Activated CD4-positive, alpha-beta T cell treated with anti-CD3 and anti-CD28 coated beads, Interleukin-2, amount 10 ng/mL, durations not matched to agents 24 days and 14 days (primary cell): ENCODE measurements around the gene AIF1L. TPM values are rescaled to one million over a fixed set of nuclear protein-coding genes. Genes with fewer than 3 reads are reported as not detected.

Experiments
- DNase-seq: peaks from one replicate; pipeline ENCODE4 v3.0.0; 2022
- H3K27ac Mint-ChIP-seq: one replicate; pipeline ENCODE4 v1.8.0; 2022; ENCODE audit warnings: mild to moderate bottlenecking, mixed read lengths
- H3K27me3 Mint-ChIP-seq: one replicate; pipeline ENCODE4 v1.8.0; 2022; ENCODE audit warnings: mixed read lengths
- H3K36me3 Mint-ChIP-seq: one replicate; pipeline ENCODE4 v1.8.0; 2022; ENCODE audit warnings: low read depth, mild to moderate bottlenecking, mixed read lengths
- H3K4me1 Mint-ChIP-seq: one replicate; pipeline ENCODE4 v1.8.0; 2021; ENCODE audit warnings: mixed read lengths
- H3K4me3 Mint-ChIP-seq: one replicate; pipeline ENCODE4 v1.8.0; 2022; ENCODE audit warnings: mild to moderate bottlenecking, moderate library complexity, mixed read lengths
- H3K9me3 Mint-ChIP-seq: one replicate; pipeline ENCODE4 v1.8.0; 2021; ENCODE audit warnings: mixed read lengths
- intact Hi-C: fragments of 100-400 bp; cut with micrococcal nuclease; formaldehyde crosslinking; loops from one replicate; pipeline ENCODE4 v1.15.1; 2023
- total RNA-seq: library from RNA; stranded (reverse); gene quantifications from 2 replicates; pipeline ENCODE4 v1.2.3, GENCODE V29; 2022

AIF1L gene
- total RNA-seq, 1 donor from 2014 or later = 0.72 TPM

DNA sequence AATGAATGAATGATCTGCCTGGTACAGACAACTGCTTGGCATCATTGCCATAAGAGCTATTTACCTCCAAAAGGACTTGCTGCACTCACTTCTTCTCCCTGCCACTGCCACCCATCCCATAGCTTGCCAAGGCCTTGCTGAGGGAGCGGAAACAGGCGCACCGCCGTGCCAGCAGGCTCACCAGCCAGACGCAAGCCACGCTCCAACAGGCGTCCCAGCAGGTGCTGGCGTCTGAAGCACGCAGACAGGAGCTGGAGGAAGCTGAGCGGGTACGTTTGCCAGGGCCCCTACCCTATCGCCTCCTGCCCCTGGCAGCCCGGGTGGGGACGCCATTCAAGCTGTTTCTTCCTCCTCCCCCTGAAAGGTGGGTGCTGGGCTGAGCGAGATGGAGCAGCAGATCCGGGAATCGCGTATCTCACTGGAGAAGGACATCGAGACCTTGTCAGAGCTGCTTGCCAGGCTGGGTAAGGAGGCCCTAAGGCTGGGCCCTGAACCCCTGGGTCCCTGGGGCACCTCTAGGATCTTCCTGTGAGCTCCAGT is 8.9 kb upstream of the AIF1L start:
- no peak overlapping the region for H3K27ac Mint-ChIP-seq
- H3K27me3 Mint-ChIP-seq = no peaks in the 10 kb centered on the region
- no peaks in the 10 kb centered on the region for H3K9me3 Mint-ChIP-seq
- no peaks in the 10 kb centered on the region for H3K36me3 Mint-ChIP-seq
- intact Hi-C loops = no loop called here
- H3K4me3 Mint-ChIP-seq = no peak overlapping the region
- no peak for DNase-seq
- no peaks in the 10 kb centered on the region for H3K4me1 Mint-ChIP-seq

DNA sequence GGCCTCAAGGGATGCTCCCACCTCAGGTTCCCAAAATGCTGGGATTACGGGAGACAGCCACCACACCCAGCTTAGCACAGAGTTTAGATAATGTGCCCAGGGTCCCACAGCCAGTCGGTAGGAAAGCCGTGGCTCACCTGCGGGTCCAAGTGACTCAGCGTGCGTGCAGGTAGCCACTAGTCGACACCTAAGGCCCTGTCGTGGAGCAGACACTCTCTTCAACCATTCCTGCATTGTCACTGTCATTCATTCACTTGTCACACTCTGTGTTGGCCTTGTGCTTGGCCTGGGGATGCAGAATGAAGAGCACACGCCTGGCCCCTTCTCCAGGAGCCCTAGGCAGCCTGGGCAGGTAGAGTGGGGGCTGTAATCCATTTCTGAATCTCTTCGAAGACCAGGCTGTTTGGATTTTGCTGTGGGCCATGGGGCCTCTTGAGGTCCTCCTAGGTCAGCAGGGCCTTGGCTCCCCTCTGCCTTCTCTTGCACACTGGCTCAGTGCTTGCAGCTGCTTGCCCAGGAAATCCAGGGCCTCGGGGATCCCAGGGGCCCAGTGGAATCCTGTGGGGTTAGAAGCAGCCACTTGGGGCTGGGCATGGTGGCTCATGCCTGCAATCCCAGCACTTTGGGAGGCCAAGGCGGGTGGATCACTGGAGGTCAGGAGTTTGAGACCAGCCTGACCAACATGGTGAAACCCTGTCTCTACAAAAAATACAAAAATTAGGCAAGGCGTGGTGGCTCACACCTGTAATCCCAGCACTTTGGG is 6.1 kb upstream of the AIF1L start:
- Mint-ChIP-seq H3K27ac (no peak overlapping the region), H3K27me3 (peaks cover 11% of the 10 kb centered on the region), H3K4me3 (no peak overlapping the region), H3K36me3 (no peaks in the 10 kb centered on the region), H3K4me1 (no peaks in the 10 kb centered on the region), H3K9me3 (no peaks in the 10 kb centered on the region)
- no peak for DNase-seq
- intact Hi-C loops = no loop called here

DNA sequence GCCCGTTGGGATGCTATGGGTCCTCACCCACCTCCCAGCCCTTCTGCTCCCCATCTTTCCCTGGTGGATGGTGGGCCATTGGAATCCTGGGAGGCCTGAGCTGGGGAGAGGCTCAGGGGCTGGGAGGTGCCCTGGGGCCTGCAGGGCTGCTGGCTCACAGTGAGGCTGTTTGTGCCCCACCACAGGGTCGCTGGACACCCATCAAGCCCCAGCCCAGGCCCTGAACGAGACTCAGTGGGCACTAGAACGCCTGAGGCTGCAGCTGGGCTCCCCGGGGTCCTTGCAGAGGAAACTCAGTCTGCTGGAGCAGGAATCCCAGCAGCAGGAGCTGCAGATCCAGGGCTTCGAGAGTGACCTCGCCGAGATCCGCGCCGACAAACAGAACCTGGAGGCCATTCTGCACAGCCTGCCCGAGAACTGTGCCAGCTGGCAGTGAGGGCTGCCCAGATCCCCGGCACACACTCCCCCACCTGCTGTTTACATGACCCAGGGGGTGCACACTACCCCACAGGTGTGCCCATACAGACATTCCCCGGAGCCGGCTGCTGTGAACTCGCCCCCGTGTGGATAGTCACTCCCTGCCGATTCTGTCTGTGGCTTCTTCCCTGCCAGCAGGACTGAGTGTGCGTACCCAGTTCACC is 4.9 kb upstream of the AIF1L start:
- intact Hi-C loops = no loop called here
- H3K27me3 Mint-ChIP-seq = peaks cover 21% of the 10 kb centered on the region

DNA sequence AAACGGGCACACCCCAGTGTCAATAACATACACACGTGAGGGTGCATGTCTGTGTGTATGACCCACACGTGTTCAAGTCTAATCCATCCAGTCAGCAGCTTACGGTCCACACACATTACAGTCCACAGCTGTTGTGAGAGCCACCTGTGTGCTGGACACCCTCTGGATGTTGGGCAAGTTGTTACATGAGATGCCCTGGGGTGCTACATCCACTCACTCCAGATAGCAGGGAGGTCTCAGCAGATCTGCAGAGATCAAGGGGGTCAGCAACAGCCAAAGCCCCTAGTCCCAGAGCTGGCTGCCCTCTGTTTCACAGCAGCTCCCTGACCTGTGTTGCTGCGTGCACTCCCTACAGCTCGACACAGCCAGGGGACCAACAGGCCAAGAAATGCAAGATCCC is 4.3 kb upstream of the AIF1L start:
- H3K27ac Mint-ChIP-seq = no peak overlapping the region
- peaks cover 3% of the 10 kb centered on the region for H3K4me1 Mint-ChIP-seq
- intact Hi-C loops = no loop called here
- DNase-seq = no peak
- H3K36me3 Mint-ChIP-seq = no peaks in the 10 kb centered on the region
- no peaks in the 10 kb centered on the region for H3K9me3 Mint-ChIP-seq
- peaks cover 23% of the 10 kb centered on the region for H3K27me3 Mint-ChIP-seq
- no peak overlapping the region for H3K4me3 Mint-ChIP-seq

More for the DNA sequence above, 4.9 kb upstream of the AIF1L start:
- no peak for DNase-seq
- H3K4me3 Mint-ChIP-seq = no peak overlapping the region
- H3K4me1 Mint-ChIP-seq = peaks cover 3% of the 10 kb centered on the region
- H3K36me3 Mint-ChIP-seq = no peaks in the 10 kb centered on the region
- H3K9me3 Mint-ChIP-seq = no peaks in the 10 kb centered on the region
- H3K27ac Mint-ChIP-seq = no peak overlapping the region

DNA sequence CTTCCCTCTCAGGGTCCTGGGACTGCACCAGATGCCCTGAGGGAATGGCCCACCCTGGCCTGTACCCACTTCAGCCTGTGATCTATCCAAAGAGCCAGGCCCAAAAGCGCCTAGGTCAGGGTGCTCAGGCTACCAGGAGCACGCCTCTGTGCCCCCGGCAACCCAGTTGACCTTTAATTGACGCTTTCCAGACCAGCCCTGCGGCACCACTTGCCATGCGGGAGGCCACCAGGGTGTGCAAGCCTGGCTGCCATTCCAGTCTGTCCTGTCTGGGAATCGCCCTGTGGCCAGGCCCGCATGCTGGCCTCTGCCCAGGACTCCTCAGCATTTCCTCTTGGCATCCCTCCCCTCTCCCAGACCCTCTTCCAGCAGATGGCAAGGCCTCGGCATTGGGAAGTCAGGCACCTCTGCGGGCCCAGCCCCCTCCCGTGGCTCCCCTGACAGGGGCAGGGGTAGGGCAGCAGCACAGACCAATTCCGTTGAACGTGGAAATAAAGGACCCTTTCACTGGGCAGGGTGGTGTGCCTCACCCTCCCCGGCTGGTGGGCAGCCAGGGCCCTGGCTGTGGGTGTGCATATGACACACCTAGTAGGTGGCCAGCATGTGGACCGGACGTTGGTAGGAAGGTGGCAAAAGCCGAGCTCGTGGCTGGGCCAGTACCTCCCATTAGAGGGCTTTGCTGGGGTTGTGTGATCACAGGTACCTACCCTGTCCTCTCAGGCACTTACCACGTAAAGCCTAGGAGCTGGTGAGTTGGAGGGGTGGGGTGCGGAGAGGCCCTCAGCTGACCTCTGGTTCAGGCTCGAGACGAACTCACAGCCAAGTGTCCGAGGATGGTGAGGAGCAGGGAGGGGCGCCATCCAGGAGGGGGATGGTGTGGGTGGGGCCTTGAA is 3.5 kb upstream of the AIF1L start:
- peaks cover 3% of the 10 kb centered on the region for H3K4me1 Mint-ChIP-seq
- H3K27ac Mint-ChIP-seq = no peak overlapping the region
- H3K36me3 Mint-ChIP-seq = no peaks in the 10 kb centered on the region
- H3K9me3 Mint-ChIP-seq = no peaks in the 10 kb centered on the region
- intact Hi-C loops = no loop called here
- peaks cover 30% of the 10 kb centered on the region for H3K27me3 Mint-ChIP-seq
- DNase-seq = no peak
- no peak overlapping the region for H3K4me3 Mint-ChIP-seq

DNA sequence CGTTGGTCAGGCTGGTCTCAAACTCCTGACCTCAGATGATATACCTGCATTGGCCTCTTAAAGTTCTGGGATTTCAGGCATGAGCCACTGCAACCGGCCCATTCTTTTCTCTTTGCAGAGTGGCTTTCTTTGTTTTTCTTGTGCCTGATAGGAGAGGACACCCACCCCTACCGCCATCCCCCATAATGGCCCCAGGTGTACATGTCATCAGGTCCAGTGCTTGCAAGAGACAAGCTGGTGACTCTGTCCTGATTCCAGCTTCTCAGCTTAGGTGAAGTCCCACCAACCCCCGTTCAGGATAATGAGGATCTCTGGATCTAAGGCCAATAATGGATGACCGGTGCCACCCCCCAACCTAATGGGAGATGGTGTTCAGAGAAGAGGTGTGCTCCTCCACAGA is 2.3 kb upstream of the AIF1L start:
- peaks cover 3% of the 10 kb centered on the region for H3K4me1 Mint-ChIP-seq
- H3K27ac Mint-ChIP-seq = no peak overlapping the region

DNA sequence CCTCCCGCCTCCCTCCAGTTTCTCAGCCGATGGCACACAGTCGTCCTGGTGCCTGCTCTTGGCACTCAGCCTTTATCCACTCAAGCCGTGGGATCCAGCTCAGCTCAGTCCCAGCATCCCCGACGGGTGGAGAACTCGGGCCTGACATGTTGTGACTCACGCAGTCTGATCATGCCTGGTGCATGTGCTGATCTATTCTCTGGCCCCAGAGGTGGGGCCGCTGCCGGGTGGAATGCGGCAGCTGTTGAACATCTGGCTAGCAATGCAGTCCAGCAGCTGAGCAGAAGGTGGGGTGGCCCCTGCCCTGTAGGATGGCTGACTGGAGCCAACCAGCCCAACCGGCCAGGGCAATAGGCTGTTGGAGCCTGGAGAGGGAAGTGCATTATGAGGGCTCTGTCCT is 1.7 kb upstream of the AIF1L start:
- Mint-ChIP-seq H3K9me3 (no peaks in the 10 kb centered on the region), H3K4me3 (peak overlapping the region; percentile 17), H3K27me3 (peaks cover 35% of the 10 kb centered on the region), H3K27ac (no peak overlapping the region), H3K36me3 (no peaks in the 10 kb centered on the region), H3K4me1 (peaks cover 3% of the 10 kb centered on the region)
- intact Hi-C loops = no loop called here
- DNase-seq = no peak

More for the DNA sequence above, 2.3 kb upstream of the AIF1L start:
- H3K36me3 Mint-ChIP-seq = no peaks in the 10 kb centered on the region
- H3K4me3 Mint-ChIP-seq = no peak overlapping the region
- intact Hi-C loops = no loop called here
- no peak for DNase-seq
- H3K27me3 Mint-ChIP-seq = peaks cover 33% of the 10 kb centered on the region
- H3K9me3 Mint-ChIP-seq = no peaks in the 10 kb centered on the region

DNA sequence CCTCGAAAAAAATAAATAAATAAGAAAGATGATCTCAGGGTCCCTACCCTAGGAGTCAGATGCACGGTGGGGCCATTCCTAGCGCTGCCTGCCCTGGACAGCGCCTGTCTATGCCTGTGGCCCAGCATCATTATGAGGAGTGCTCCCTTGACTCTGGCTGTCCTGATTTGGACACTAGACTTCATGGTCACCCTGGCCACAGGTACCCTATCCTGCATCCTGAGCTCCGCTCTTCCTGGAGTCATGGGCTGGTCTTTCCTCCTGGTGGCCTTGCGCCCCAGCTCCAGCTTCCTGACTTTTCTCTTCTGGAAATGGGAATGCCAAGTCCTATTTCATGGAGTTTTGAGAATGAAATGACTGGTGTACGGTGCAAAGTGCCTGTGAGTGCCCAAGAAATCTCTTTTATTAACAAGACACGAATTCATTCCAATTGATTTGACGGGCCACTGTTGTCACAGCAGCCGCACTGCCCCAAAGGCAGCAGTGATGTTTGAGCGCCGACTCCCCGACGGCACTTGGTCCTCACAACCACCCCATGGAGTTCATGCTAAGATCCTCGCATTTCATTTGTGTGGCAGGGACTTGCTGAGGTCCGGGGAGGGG is 564 bp upstream of the AIF1L start:
- intact Hi-C loops = no loop called here
- Mint-ChIP-seq H3K27me3 (peaks cover 35% of the 10 kb centered on the region), H3K4me3 (peak overlapping the region; percentile 61)

DNA sequence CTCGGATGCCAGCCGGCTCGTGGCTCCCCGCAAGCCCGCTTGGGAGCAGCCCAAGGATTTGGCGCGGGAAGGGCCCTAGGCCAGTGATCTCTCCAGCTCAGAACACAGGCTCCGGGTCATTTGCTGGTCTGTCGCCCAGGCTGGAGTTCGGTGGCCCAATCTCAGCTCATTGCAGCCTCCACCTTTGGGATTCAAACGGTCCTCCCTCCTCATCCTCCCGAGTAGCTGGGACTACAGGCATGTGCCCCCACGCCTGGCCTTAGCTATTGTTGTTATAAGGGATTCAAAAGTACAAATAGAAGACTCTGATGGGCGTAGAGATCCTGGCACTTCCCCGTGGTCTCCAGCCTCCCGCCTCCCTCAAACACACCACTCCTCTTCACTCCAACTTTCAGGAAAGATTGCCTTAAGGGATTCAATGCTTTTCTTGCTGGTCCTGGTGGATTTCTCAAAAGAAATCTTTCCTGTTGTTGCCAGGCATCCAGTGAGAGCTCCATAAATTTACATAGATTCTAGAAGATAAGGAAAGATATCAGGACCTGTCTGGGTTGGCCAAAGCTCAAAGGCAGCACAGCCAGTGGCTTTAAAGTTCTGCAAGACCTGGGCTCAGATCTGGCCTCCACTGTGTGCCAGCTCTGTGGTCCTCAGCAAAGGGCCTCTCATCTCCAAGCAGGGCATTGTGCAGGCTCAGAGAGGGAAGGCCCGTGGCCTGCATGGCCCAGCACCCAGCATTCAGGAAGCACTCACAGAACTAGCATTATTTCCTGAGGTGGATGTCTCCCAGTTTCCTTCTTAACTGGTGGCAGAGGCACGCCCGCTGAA is 1.0 kb downstream of the AIF1L start:
- no peaks in the 10 kb centered on the region for H3K36me3 Mint-ChIP-seq
- H3K27ac Mint-ChIP-seq = no peak overlapping the region
- DNase-seq = no peak
- H3K27me3 Mint-ChIP-seq = peaks cover 35% of the 10 kb centered on the region
- peaks cover 3% of the 10 kb centered on the region for H3K4me1 Mint-ChIP-seq
- H3K9me3 Mint-ChIP-seq = no peaks in the 10 kb centered on the region
- intact Hi-C loops = no loop called here
- peak overlapping the region; percentile 53 for H3K4me3 Mint-ChIP-seq

More for the DNA sequence above, 564 bp upstream of the AIF1L start:
- Mint-ChIP-seq H3K27ac (no peak overlapping the region), H3K36me3 (no peaks in the 10 kb centered on the region), H3K9me3 (no peaks in the 10 kb centered on the region), H3K4me1 (peaks cover 3% of the 10 kb centered on the region)
- DNase-seq = peak; percentile 71

DNA sequence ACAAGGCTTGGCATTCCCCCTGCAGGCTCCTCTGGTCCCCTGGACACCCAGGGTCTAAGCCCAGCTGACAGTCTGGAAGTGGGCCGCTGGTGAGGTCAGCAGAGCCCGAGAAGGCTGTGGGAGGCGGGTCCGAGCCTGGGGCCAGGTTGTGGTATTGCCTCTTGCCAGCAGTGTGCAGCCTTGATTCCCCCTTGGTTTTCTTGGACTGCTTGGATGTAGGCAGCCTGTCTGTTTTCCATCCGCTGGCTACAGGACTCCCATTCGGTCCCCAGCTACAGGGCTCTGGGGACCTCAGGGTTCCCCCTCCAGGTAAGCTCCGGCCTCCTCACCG is 1.6 kb downstream of the AIF1L start:
- no peak for DNase-seq
- peaks cover 35% of the 10 kb centered on the region for H3K27me3 Mint-ChIP-seq
- no peak overlapping the region for H3K27ac Mint-ChIP-seq
- no peaks in the 10 kb centered on the region for H3K9me3 Mint-ChIP-seq
- intact Hi-C loops = no loop called here
- H3K4me3 Mint-ChIP-seq = no peak overlapping the region
- no peaks in the 10 kb centered on the region for H3K36me3 Mint-ChIP-seq
- H3K4me1 Mint-ChIP-seq = peaks cover 3% of the 10 kb centered on the region

DNA sequence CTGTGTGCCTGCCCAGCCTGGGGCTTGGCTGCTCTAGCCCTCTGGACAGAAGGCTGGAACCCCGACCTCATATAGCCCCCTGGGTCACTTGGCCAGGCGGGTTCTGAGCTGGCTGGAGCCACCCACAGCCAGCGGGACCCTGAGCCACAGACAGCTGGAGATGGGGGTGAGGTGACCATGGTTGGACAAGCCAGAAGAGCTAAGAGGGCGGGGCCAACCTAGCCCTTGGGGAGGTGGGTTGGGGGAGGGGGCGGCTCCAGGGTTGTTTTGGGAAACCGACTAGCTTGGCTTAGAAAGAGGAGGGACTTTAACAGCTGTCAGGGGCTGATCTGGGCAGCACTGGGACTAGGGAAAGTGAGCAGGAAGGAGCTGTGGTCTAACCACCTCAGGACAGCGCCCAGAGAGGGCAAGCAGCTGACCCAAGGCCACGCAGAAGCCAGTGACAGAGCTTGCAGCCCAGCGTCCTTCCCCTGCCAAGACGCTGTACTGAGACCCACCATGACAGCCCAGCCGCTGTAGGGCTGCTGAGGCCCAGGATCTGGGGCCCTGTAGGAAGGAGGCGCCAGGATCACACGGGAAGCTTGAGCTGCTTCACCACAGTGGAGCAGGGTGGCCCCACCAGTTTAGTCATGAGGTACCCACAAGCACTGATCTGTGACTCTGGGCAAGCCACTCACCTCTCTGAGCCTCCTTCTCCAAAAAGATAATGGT is 2.2 kb downstream of the AIF1L start:
- intact Hi-C loops = no loop called here

DNA sequence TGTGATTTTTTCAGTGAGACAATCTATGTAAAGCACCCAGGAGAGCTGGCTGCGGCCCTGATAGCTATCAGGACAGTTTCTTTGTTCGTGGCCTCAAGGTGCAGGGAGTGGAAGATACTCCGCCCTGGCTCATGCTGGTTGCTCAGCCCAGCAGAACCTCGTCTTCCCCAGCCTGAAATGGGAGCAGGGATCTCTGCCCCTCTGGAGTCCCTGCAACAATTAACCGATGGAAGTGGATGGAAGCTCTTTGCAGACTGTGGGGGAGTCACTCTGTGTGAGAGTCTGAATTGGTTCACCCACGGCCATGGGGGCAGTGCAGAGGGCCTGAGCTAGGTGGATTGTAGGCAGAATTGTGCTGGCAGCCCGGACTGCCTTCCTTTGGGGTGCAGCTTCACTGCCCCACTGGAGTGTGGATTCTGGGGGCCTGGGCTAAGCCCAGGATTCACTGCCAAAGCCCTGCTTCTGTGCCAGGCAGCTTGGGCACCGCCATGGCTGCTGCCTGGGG is 2.8 kb downstream of the AIF1L start:
- Mint-ChIP-seq H3K9me3 (no peaks in the 10 kb centered on the region), H3K36me3 (no peaks in the 10 kb centered on the region), H3K4me1 (peaks cover 3% of the 10 kb centered on the region), H3K27ac (no peak overlapping the region), H3K27me3 (peaks cover 34% of the 10 kb centered on the region), H3K4me3 (no peak overlapping the region)
- intact Hi-C loops = no loop called here
- no peak for DNase-seq

More for the DNA sequence above, 2.2 kb downstream of the AIF1L start:
- Mint-ChIP-seq H3K27me3 (peaks cover 35% of the 10 kb centered on the region), H3K4me3 (no peak overlapping the region), H3K4me1 (peaks cover 3% of the 10 kb centered on the region), H3K27ac (no peak overlapping the region), H3K36me3 (no peaks in the 10 kb centered on the region), H3K9me3 (no peaks in the 10 kb centered on the region)
- no peak for DNase-seq
